ENCODE results near the gene CPEB4. TPM values are rescaled to one million over a fixed set of nuclear protein-coding genes. Genes with fewer than 3 reads are reported as not detected.

Gene CPEB4
- total and polyA plus RNA-seq, 2 donors (not counting 3 experiments of a cell fraction or from before 2014, with no cell fraction given) = 11.3 to 16.4 TPM

GRCh38 chr5:173989432-173990082 is 101.4 kb downstream of the CPEB4 start:
- Histone ChIP-seq H3K27ac (ENCODE audit: insufficient read depth, low read depth, low read length) (no peak overlapping the region), H3K9me3 (replicated peaks; ENCODE audit: control insufficient read depth, insufficient read depth, low read length) (no peaks in the 10 kb centered on the region), H3K79me2 (ENCODE audit: control insufficient read depth, insufficient read depth, low read length) (no peaks in the 10 kb centered on the region), H3K4me1 (ENCODE audit: control insufficient read depth, extremely low read depth, insufficient read depth, low read length) (no peaks in the 10 kb centered on the region), H3K4me2 (ENCODE audit: insufficient read depth, low read length) (no peak overlapping the region), H3K9ac (replicated peaks; ENCODE audit: extremely low read depth, insufficient read depth, low read length) (no peak overlapping the region), H3K4me3 (replicated peaks in 1 of 3; ENCODE audit: insufficient read depth in 1 of 3, low read depth in 1 of 3, low read length in 3 of 3) (no peak overlapping the region), H3K36me3 (ENCODE audit: control insufficient read depth in 2 of 2, extremely low read depth in 1 of 2, insufficient read depth in 2 of 2, low read length in 2 of 2) (no peaks in the 10 kb centered on the region), H2AFZ (ENCODE audit: low read depth, low read length) (no peak overlapping the region), H3K9me1 (replicated peaks; ENCODE audit: control insufficient read depth, extremely low read depth, insufficient read depth, low read length) (no peaks in the 10 kb centered on the region), H3K27me3 (ENCODE audit: control insufficient read depth in 2 of 2, insufficient read depth in 2 of 2, low read length in 2 of 2) (no peaks in the 10 kb centered on the region), H4K20me1 (replicated peaks; ENCODE audit: control insufficient read depth, extremely low read depth, insufficient read depth, low read length) (no peaks in the 10 kb centered on the region)
- BruUV-seq (replicated peaks) = no TSS peak
- TF ChIP-seq MAX (IDR thresholded peaks at IDR 0.05; ENCODE audit: insufficient read depth, insufficient read length) (no peak), GATA2 (IDR thresholded peaks at IDR 0.05; ENCODE audit: insufficient read depth, insufficient read length, low read depth, low read length) (no peak), CTCF (IDR thresholded peaks at IDR 0.05; ENCODE audit: extremely low read depth in 1 of 2, insufficient read depth in 1 of 2, low read depth in 1 of 2, low read length in 2 of 2) (no peak), POLR2A (IDR thresholded peaks at IDR 0.05; ENCODE audit: low read depth, low read length) (no peak), EZH2 (IDR thresholded peaks at IDR 0.05; ENCODE audit: borderline replicate concordance, low read depth, low read length, severe bottlenecking) (no peak), MYC (IDR thresholded peaks at IDR 0.05; ENCODE audit: low read depth, low read length) (no peak), JUN (IDR thresholded peaks at IDR 0.05; ENCODE audit: borderline replicate concordance, insufficient read depth, insufficient read length, low read depth) (no peak), POLR2AphosphoS5 (IDR thresholded peaks at IDR 0.05; ENCODE audit: insufficient read depth, low read depth, low read length) (no peak), FOS (IDR thresholded peaks at IDR 0.05; ENCODE audit: borderline replicate concordance, insufficient read depth, low read length) (no peak)
- intact Hi-C loops (cut with micrococcal nuclease) (no loop called here), dilution Hi-C loops (cut with MboI; ENCODE audit: extremely low pct_ligation_motif_present, low sequenced_read_pairs) (no loop called here)
- POLR2A ChIA-PET = no interaction called here
- DNase-seq (ENCODE audit: low read depth, low spot score) (no peak), FAIRE-seq (no peak)
- CTCF ChIA-PET = interaction anchor here (0.7 kb wide), 1 partner anchor 275 kb away, joined by 3 read pairs; no protein-coding TSS in a partner anchor

All from endothelial cell of umbilical vein (primary cell).